Measurements from ENCODE around the gene PLCXD1. TPM values are rescaled to one million over a fixed set of nuclear protein-coding genes. Genes with fewer than 3 reads are reported as not detected.
A peak's percentile ranks its signal among the peaks of the same experiment; 100 is the strongest.

Gene PLCXD1
- total and polyA plus RNA-seq, 9 of the 15 experiments (the other 6 are each of a cell fraction or from before 2014, with no cell fraction given): 6.0 to 60.2 (median 39.5) TPM

GRCh38 chrX:318739-319578, 37.8 kb downstream of the PLCXD1 start, which contains the start of gene GTPBP6 (continued):
- TF ChIP-seq, protein P1, sequence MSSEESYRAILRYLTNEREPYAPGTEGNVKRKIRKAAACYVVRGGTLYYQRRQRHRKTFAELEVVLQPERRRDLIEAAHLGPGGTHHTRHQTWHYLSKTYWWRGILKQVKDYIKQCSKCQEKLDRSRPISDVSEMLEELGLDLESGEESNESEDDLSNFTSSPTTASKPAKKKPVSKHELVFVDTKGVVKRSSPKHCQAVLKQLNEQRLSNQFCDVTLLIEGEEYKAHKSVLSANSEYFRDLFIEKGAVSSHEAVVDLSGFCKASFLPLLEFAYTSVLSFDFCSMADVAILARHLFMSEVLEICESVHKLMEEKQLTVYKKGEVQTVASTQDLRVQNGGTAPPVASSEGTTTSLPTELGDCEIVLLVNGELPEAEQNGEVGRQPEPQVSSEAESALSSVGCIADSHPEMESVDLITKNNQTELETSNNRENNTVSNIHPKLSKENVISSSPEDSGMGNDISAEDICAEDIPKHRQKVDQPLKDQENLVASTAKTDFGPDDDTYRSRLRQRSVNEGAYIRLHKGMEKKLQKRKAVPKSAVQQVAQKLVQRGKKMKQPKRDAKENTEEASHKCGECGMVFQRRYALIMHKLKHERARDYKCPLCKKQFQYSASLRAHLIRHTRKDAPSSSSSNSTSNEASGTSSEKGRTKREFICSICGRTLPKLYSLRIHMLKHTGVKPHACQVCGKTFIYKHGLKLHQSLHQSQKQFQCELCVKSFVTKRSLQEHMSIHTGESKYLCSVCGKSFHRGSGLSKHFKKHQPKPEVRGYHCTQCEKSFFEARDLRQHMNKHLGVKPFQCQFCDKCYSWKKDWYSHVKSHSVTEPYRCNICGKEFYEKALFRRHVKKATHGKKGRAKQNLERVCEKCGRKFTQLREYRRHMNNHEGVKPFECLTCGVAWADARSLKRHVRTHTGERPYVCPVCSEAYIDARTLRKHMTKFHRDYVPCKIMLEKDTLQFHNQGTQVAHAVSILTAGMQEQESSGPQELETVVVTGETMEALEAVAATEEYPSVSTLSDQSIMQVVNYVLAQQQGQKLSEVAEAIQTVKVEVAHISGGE (CRISPR knock-in tag; IDR thresholded peaks at IDR 0.05): no peak
- peak; percentile 67 for TF ChIP-seq POLR2A (conservative IDR thresholded peaks at IDR 0.05)
- no peak for TF ChIP-seq MBD1 (CRISPR knock-in tag; IDR thresholded peaks at IDR 0.05)
- TF ChIP-seq ZNF77 (CRISPR knock-in tag; IDR thresholded peaks at IDR 0.05): no peak
- TF ChIP-seq ZNF347 (CRISPR knock-in tag; IDR thresholded peaks at IDR 0.05; ENCODE audit: low read depth): no peak
- TF ChIP-seq TAF9B (IDR thresholded peaks at IDR 0.05; ENCODE audit: partially characterized antibody): peak; percentile 58
- TF ChIP-seq, protein P2, sequence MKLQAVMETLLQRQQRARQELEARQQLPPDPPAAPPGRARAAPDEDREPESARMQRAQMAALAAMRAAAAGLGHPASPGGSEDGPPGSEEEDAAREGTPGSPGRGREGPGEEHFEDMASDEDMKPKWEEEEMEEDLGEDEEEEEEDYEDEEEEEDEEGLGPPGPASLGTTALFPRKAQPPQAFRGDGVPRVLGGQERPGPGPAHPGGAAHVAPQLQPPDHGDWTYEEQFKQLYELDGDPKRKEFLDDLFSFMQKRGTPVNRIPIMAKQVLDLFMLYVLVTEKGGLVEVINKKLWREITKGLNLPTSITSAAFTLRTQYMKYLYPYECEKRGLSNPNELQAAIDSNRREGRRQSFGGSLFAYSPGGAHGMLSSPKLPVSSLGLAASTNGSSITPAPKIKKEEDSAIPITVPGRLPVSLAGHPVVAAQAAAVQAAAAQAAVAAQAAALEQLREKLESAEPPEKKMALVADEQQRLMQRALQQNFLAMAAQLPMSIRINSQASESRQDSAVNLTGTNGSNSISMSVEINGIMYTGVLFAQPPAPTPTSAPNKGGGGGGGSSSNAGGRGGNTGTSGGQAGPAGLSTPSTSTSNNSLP (IDR thresholded peaks at IDR 0.05; ENCODE audit: borderline replicate concordance, low read depth, low read length): no peak
- TF ChIP-seq PATZ1 (CRISPR knock-in tag; IDR thresholded peaks at IDR 0.05; ENCODE audit: borderline replicate concordance): no peak
- 0 out of 2 replicates have a peak, but pooled peaks have one; percentile 40 for TF ChIP-seq ERF (CRISPR knock-in tag; IDR thresholded peaks at IDR 0.05)
- no peak for TF ChIP-seq KDM2B (CRISPR knock-in tag; IDR thresholded peaks at IDR 0.05)
- no peak for TF ChIP-seq FOXP4 (CRISPR knock-in tag; IDR thresholded peaks at IDR 0.05; ENCODE audit: borderline replicate concordance)
- no peak for TF ChIP-seq ZNF121 (CRISPR knock-in tag; conservative IDR thresholded peaks at IDR 0.05)
- TF ChIP-seq BRCA1 (IDR thresholded peaks at IDR 0.05): no peak
- no peak for TF ChIP-seq BRCA1 (CRISPR knock-in tag; IDR thresholded peaks at IDR 0.05)
